ENCODE data around the gene MDM2. TPM values are rescaled to one million over a fixed set of nuclear protein-coding genes. Genes with fewer than 3 reads are reported as not detected.
A peak's percentile ranks its signal among the peaks of the same experiment; 100 is the strongest.

Gene MDM2
- total RNA-seq, 1 donor from 2014 or later, result 303 TPM

DNA sequence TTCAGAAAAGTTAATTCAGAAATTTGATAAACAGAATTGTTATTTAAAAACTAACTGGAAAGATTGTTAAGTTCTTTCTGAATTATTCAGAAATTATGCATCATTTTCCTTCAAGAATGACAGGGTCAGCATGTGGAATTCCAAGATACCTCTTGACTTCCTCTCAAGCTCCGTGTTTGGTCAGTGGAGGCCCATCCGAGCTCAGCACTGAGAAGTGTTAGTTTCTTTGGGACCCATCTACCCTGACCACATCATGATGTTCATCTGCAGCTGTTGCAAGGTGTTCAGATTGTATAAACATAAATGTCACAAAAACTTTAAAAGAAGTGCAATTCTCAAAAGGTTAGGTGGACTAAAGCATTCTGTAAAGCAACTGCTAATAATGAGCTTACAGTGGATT lies 33.7 kb downstream of the MDM2 start:
- Mint-ChIP-seq H3K27ac (no peak overlapping the region), H3K36me3 (ENCODE audit: low read depth) (peaks cover 36% of the 10 kb centered on the region), H3K4me1 (ENCODE audit: low read depth) (peaks cover 6% of the 10 kb centered on the region), H3K9me3 (no peaks in the 10 kb centered on the region), H3K27me3 (ENCODE audit: insufficient read depth) (no peaks in the 10 kb centered on the region), H3K4me3 (no peak overlapping the region)
- intact Hi-C loops (cut with micrococcal nuclease), result no loop called here
- DNase-seq (ENCODE audit: low spot score), result no peak

DNA sequence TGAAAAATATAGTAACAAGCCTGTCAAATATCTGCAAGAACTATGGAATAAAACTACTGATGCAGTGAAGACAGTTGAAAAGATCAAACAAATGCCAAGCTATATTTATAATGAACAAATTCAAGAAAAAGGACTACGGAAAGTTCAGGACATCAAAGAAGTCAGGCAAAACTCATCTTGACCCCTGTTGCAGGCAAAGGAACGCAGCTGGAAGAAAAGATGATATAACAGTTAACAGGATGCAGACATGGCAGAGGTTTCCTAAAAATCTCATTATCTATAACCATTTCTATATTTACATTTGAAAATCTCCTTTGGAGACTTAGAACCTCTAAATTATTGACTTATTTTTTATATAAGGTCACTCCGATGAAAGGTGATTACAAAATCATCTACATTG lies 34.1 kb downstream of the MDM2 start:
- Mint-ChIP-seq H3K4me1 (ENCODE audit: low read depth) (peaks cover 6% of the 10 kb centered on the region), H3K9me3 (no peaks in the 10 kb centered on the region), H3K27me3 (ENCODE audit: insufficient read depth) (no peaks in the 10 kb centered on the region), H3K27ac (no peak overlapping the region), H3K36me3 (ENCODE audit: low read depth) (peaks cover 36% of the 10 kb centered on the region), H3K4me3 (no peak overlapping the region)
- intact Hi-C loops (cut with micrococcal nuclease), result no loop called here
- DNase-seq (ENCODE audit: low spot score), result no peak

DNA sequence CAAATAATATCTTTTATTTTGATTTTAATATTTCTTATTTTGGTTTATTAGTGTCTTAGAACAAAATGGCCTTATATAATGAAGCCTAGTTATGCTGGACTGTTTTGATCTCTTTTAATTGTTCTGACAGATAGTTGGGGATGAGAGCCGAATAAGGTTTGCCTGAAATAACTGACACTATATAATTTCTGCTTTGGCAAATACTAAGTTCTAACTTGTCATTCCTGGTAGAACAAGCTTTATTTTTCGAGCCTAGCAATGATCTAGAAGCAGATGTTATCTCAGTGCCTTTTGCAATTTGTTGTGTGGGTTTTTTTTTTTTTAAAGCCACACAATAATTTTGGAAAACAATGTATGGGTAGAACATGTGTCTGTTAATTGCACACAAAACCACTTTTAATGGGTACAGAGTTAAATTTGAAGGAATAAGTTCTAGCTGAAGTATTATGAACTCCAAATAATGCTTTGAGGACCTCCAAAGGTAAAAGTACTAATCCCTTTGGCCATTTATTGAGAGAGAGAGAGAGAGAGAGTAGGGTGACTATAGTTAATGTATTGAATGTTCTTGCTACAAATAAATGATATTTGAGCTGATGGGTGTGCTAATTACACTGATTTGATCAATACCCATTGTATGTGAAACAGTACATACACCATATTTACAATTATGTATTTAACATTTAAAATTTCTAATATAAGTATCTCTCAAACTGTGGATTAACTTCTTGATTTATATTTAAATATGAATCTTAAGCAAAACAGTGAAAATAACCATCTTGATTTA lies 35.0 kb downstream of the MDM2 start:
- DNase-seq (ENCODE audit: low spot score), result no peak
- H3K4me3 Mint-ChIP-seq, result no peak overlapping the region
- peaks cover 36% of the 10 kb centered on the region for H3K36me3 Mint-ChIP-seq (ENCODE audit: low read depth)
- H3K27me3 Mint-ChIP-seq (ENCODE audit: insufficient read depth), result no peaks in the 10 kb centered on the region
- peaks cover 5% of the 10 kb centered on the region for H3K4me1 Mint-ChIP-seq (ENCODE audit: low read depth)
- intact Hi-C loops (cut with micrococcal nuclease), result no loop called here
- H3K27ac Mint-ChIP-seq, result no peak overlapping the region
- no peaks in the 10 kb centered on the region for H3K9me3 Mint-ChIP-seq

DNA sequence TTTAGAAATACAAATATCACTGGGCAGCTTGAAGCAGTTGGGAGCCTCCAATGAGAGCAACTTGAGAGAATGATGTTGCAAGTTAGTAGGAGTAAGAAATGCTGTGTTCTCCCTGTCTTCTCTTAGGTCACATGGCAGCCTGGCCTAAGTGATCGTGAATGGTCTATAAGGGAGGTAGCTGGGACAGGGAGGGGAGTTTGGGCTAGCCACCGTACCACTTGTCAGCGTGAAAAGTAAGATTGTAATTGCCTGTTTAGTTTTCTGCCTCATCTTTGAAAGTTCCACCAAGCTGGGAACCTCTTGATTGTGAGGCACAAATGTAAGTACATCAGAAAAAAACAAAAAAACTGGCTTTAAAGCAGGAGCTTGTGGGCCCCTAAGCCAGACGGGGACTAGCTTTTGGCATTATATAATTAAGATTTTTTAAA lies 36.4 kb downstream of the MDM2 start:
- H3K36me3 Mint-ChIP-seq (ENCODE audit: low read depth), result peaks cover 28% of the 10 kb centered on the region
- no peaks in the 10 kb centered on the region for H3K9me3 Mint-ChIP-seq
- DNase-seq (ENCODE audit: low spot score), result no peak
- H3K27ac Mint-ChIP-seq, result no peak overlapping the region
- intact Hi-C loops (cut with micrococcal nuclease), result no loop called here
- no peaks in the 10 kb centered on the region for H3K4me1 Mint-ChIP-seq (ENCODE audit: low read depth)
- H3K27me3 Mint-ChIP-seq (ENCODE audit: insufficient read depth), result no peaks in the 10 kb centered on the region
- no peak overlapping the region for H3K4me3 Mint-ChIP-seq

DNA sequence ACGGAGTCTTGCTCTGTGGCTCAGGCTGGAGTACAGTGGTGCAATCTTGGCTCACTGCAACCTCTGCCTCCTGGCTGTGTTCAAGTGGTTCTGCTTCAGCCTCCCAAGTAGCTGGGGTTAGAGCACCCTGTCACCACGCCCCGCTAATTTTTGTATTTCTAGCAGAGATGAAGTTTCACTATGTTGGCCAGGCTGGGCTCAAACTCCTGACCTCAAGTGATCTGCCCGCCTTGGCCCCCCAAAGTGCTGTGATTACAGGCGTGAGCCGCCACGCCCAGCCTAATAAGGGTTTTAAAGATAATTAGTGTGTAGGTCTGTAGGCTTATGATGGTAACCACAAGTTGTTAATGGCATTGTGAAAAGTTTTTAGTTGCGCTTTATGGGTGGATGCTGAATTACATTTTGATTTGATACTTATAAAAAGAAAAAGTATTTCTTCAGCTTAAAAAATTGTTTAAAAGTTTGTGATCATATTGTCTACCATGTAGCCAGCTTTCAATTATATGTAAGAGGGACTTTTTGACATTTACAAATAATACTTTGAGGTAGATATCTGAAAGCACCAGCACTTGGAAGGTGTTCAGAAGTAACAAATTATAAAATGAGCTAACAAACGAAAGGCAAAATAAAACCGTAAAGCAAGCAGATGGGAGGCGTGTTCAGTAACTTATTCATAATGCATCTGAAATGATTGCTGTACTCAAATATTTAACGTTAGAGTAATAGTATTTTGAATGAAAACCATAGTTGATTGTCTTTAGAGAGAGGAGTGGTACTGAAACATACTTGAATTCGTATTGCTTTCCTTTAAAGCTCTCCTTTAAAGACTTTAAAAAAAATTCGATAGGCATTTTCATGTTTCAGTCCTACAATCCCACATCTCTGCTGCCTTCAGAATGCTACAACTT lies 37.1 kb downstream of the MDM2 start:
- H3K36me3 Mint-ChIP-seq (ENCODE audit: low read depth), result peaks cover 24% of the 10 kb centered on the region
- no peak overlapping the region for H3K4me3 Mint-ChIP-seq
- H3K4me1 Mint-ChIP-seq (ENCODE audit: low read depth), result no peaks in the 10 kb centered on the region
- no peak overlapping the region for H3K27ac Mint-ChIP-seq
- H3K9me3 Mint-ChIP-seq, result no peaks in the 10 kb centered on the region
- no peaks in the 10 kb centered on the region for H3K27me3 Mint-ChIP-seq (ENCODE audit: insufficient read depth)
- intact Hi-C loops (cut with micrococcal nuclease), result no loop called here
- DNase-seq (ENCODE audit: low spot score), result no peak

DNA sequence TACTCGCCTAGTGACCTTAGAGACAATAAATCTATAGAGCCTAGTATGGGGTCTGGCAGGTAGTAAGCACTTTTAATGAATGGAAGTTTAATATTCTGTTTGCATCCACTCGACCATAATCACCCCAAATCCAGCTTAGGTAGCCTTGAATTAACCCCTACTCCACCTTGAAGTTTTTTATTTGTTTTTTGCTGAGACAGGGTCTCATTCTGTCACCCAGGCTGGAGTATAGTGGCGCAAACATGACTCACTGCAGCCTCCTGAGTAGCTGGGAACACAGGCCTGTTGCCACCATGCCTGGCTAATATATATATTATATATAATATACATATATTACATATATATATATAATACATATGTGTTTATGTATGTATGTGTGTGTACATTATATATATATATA lies 38.8 kb downstream of the MDM2 start:
- peaks cover 23% of the 10 kb centered on the region for H3K36me3 Mint-ChIP-seq (ENCODE audit: low read depth)
- no peaks in the 10 kb centered on the region for H3K9me3 Mint-ChIP-seq
- intact Hi-C loops (cut with micrococcal nuclease), result no loop called here
- H3K27ac Mint-ChIP-seq, result no peak overlapping the region
- no peaks in the 10 kb centered on the region for H3K4me1 Mint-ChIP-seq (ENCODE audit: low read depth)
- H3K27me3 Mint-ChIP-seq (ENCODE audit: insufficient read depth), result no peaks in the 10 kb centered on the region
- H3K4me3 Mint-ChIP-seq, result no peak overlapping the region
- DNase-seq (ENCODE audit: low spot score), result no peak

DNA sequence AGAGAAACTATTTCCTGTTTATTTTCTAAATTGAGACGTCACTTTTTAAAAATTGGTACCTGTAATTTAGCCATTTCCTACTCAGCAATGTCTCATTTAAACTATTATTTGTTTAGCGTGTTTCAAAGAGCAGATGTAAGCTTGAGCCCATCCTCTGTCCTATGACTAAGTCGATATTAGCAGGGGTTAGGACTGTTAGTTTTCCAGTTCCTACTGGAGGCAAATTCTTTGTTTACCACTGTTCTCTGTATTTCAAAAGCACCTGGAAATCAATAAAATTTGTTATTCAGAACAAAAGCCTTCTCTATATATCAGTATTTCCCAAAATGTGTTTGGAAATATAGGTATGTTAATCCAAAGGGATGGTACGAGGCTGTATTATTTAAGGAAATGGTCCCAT lies 42.4 kb downstream of the MDM2 start:
- Mint-ChIP-seq H3K9me3 (no peaks in the 10 kb centered on the region), H3K27me3 (ENCODE audit: insufficient read depth) (no peaks in the 10 kb centered on the region), H3K4me3 (no peak overlapping the region), H3K27ac (no peak overlapping the region), H3K36me3 (ENCODE audit: low read depth) (peaks cover 10% of the 10 kb centered on the region), H3K4me1 (ENCODE audit: low read depth) (no peaks in the 10 kb centered on the region)
- DNase-seq (ENCODE audit: low spot score), result no peak
- intact Hi-C loops (cut with micrococcal nuclease), result no loop called here

DNA sequence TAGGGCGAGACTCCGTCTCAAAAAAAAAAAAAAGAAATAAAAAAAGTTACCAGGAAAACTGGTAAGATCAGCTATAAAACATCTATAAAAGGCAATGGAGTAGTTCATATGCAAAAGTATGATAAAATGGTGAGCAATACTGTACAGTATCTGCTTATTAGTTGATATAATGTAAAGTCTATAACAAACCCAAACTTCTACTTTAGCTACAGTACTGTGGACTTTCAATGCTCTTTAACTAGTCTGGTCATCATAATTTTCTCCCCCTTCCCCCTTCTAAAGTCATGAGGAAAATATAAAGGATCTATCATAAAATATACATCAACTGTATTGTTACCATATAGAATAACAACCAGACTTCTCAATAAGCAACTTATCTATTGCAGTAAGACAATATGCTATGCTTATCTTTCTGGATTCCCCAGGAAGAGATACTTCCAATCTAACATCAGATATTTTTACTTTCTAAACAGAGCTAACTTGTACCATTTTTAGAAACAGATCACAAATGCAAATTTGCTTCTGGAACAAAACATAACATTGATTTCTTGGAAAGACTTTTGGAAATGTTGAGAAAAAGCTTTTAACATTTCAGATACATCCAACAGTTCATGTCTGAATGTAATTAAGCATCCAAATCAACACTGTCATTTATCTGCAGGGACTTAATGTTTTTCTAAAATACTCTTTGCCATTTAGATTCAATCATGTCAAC lies 43.8 kb downstream of the MDM2 start:
- H3K36me3 Mint-ChIP-seq (ENCODE audit: low read depth), result peaks cover 15% of the 10 kb centered on the region
- H3K27ac Mint-ChIP-seq, result no peak overlapping the region
- intact Hi-C loops (cut with micrococcal nuclease), result no loop called here
- H3K9me3 Mint-ChIP-seq, result no peaks in the 10 kb centered on the region
- no peaks in the 10 kb centered on the region for H3K27me3 Mint-ChIP-seq (ENCODE audit: insufficient read depth)
- no peak overlapping the region for H3K4me3 Mint-ChIP-seq
- no peak for DNase-seq (ENCODE audit: low spot score)
- H3K4me1 Mint-ChIP-seq (ENCODE audit: low read depth), result no peaks in the 10 kb centered on the region

DNA sequence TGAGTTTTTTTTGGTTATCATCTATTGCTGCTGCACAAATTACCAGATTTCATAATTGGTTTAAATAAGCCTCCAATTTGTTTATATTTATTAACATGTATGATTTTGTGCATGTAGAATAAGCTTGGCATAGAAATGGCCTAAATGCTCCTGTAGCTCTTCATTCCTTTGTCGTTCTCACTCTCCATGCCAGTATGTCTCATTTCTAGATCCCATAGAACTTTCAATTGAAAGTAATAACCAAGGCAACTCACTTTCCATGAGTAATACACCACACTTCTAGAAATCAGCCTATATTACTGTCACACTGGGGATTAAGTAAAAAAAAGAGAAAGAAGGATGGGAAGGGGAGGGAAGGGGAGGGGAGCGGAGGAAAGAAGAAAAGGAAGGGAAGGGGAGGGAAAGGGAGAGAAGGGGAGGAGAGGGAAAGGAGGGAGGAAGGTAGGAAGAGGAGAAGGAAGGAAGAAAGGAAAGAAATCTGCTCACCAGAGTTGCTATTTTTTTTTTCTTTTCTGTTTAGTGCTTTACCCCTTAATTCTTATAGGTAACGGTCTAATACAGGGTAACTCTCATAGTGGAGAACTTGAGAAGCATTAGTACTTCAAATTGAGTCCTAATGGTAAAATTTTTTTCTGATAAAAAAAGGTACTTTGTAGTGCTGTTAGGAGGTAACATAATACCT lies 45.6 kb downstream of the MDM2 start:
- no peaks in the 10 kb centered on the region for H3K27me3 Mint-ChIP-seq (ENCODE audit: insufficient read depth)
- no peak for DNase-seq (ENCODE audit: low spot score)
- peak overlapping the region; percentile 13 for H3K27ac Mint-ChIP-seq
- peaks cover 19% of the 10 kb centered on the region for H3K36me3 Mint-ChIP-seq (ENCODE audit: low read depth)
- H3K9me3 Mint-ChIP-seq, result no peaks in the 10 kb centered on the region
- H3K4me3 Mint-ChIP-seq, result no peak overlapping the region
- H3K4me1 Mint-ChIP-seq (ENCODE audit: low read depth), result no peaks in the 10 kb centered on the region
- intact Hi-C loops (cut with micrococcal nuclease), result no loop called here

DNA sequence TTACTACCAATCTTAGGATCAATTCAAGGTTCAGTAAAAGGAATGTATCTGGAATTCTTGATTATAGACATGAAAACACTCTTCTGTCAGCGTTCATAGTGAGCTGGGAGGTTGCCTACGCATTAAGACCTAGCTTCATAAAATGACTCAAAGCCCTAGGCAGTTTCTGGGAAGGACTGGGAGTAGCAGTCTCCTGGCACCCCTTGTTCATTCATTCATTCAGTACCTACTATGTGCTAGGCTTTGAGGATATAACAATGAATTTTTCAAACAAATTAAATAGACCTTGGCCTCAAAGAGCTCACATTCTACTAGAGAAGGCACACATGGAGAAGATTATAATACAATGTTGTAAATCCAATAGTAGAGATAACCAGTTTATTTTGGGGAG lies 46.1 kb downstream of the MDM2 start:
- peaks cover 19% of the 10 kb centered on the region for H3K36me3 Mint-ChIP-seq (ENCODE audit: low read depth)
- DNase-seq (ENCODE audit: low spot score), result no peak
- no peaks in the 10 kb centered on the region for H3K9me3 Mint-ChIP-seq
- H3K27ac Mint-ChIP-seq, result no peak overlapping the region
- H3K27me3 Mint-ChIP-seq (ENCODE audit: insufficient read depth), result no peaks in the 10 kb centered on the region
- no peak overlapping the region for H3K4me3 Mint-ChIP-seq
- intact Hi-C loops (cut with micrococcal nuclease), result no loop called here
- no peaks in the 10 kb centered on the region for H3K4me1 Mint-ChIP-seq (ENCODE audit: low read depth)

DNA sequence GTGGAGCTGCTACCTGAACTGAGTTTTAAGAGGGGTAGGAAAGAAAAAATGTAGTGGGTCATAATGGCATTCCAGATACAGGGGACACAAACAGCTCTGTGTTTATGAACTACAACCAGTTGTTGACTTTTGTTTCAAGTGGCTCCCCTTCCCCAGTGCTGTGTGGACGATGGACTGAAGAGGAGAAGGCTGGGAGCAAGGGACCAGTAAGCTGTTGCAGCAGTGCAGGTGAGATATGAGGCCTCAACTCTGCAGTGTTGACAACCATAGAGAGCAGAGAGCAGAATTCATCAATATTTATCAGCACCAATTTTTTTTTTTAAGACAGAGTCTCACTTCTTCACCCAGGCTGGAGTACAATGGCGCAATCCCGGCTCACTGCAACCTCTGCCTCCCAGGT lies 46.6 kb downstream of the MDM2 start:
- Mint-ChIP-seq H3K27me3 (ENCODE audit: insufficient read depth) (no peaks in the 10 kb centered on the region), H3K27ac (no peak overlapping the region), H3K9me3 (no peaks in the 10 kb centered on the region), H3K4me1 (ENCODE audit: low read depth) (no peaks in the 10 kb centered on the region), H3K4me3 (no peak overlapping the region), H3K36me3 (ENCODE audit: low read depth) (peaks cover 19% of the 10 kb centered on the region)
- intact Hi-C loops (cut with micrococcal nuclease), result no loop called here
- DNase-seq (ENCODE audit: low spot score), result no peak

DNA sequence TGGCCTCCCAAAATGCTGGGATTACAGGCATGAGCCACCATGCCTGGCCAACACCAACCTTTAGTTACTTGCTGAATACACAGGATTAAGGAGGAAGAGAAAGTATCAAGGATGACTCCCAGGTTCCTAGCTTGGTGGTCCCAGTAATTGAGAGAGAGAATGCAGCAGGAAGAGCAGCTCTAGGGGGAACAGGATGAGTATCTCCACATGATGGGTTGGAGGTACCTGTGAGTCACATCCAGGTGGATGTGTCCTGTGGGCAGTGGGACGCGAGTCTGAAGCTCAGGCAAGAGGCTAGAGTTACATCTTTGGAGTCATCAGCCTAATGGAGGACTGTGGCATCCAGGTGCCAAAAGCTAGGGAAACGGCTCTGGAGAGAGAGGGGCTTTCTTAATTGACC lies 47.1 kb downstream of the MDM2 start:
- H3K27ac Mint-ChIP-seq, result no peak overlapping the region
- H3K36me3 Mint-ChIP-seq (ENCODE audit: low read depth), result peaks cover 19% of the 10 kb centered on the region
- intact Hi-C loops (cut with micrococcal nuclease), result no loop called here
- DNase-seq (ENCODE audit: low spot score), result no peak
- no peaks in the 10 kb centered on the region for H3K27me3 Mint-ChIP-seq (ENCODE audit: insufficient read depth)
- no peaks in the 10 kb centered on the region for H3K9me3 Mint-ChIP-seq
- no peaks in the 10 kb centered on the region for H3K4me1 Mint-ChIP-seq (ENCODE audit: low read depth)
- H3K4me3 Mint-ChIP-seq, result no peak overlapping the region
